Ishikawa (cell line): ENCODE data around the gene RNF175.

Experiments
- CEBPB ChIP-seq: IDR thresholded peaks from 2 replicates; pipeline ENCODE4 v1.6.1; 2012
- CREB1 ChIP-seq: IDR thresholded peaks from 2 replicates; pipeline ENCODE4 v1.6.1; 2012; ENCODE audit warnings: low read depth
- EGR1 ChIP-seq: IDR thresholded peaks from 2 replicates; pipeline ENCODE4 v1.6.1; 2012
- EP300 ChIP-seq: IDR thresholded peaks from 2 replicates; pipeline ENCODE4 v1.6.1; 2012; ENCODE audit warnings: borderline replicate concordance
- FOXM1 ChIP-seq: IDR thresholded peaks from 2 replicates; pipeline ENCODE4 v1.6.1; 2012; ENCODE audit warnings: low read depth, borderline replicate concordance
- RAD21 ChIP-seq: IDR thresholded peaks from 2 replicates; pipeline ENCODE4 v1.6.1; 2012; ENCODE audit warnings: low read depth
- TAF1 ChIP-seq: IDR thresholded peaks from 2 replicates; pipeline ENCODE4 v1.6.1; 2012; ENCODE audit warnings: low read depth, mild to moderate bottlenecking
- TCF12 ChIP-seq: IDR thresholded peaks from 2 replicates; pipeline ENCODE4 v1.6.1; 2012; ENCODE audit warnings: low read depth
- YY1 ChIP-seq: IDR thresholded peaks from 2 replicates; pipeline ENCODE4 v1.6.1; 2012; ENCODE audit warnings: low read depth
- ZBTB7A ChIP-seq: IDR thresholded peaks from 2 replicates; pipeline ENCODE4 v1.6.1; 2012; ENCODE audit warnings: low read depth
- TF ChIP-seq, protein P1 (sequence below): IDR thresholded peaks from 2 replicates; pipeline ENCODE4 v1.6.1; 2012
- TF ChIP-seq, protein P2 (sequence below): IDR thresholded peaks from 2 replicates; pipeline ENCODE4 v1.6.1; 2012; ENCODE audit warnings: low read depth, mild to moderate bottlenecking
- TF ChIP-seq, protein P3 (sequence below): IDR thresholded peaks from 2 replicates; pipeline ENCODE4 v1.6.1; 2012

DNA sequence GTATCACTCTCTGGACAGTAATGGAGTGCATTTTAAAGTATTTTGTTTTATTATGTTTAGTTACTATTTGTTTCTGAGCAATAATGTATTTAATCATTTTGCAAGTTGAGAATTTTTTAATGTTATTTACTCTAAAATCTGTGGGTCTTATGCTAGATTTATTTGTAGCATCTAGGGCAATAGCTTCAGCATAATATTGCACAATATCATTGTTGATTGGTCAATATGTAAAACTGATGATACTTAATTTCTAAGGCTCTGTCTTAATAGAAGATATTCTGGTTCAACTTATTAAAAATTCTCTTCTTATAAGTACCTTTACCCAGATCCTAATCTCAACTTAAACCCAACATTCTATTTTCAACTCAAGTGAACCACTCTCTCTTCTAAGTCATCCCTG, 17.6 kb upstream of the RNF175 start:
- TF ChIP-seq RAD21 (no peak), TCF12 (no peak), YY1 (no peak), CREB1 (no peak), ZBTB7A (no peak), EP300 (no peak), FOXM1 (no peak), CEBPB (peak; percentile 19; the same call in 1 of the 2 replicates), TAF1 (no peak), EGR1 (no peak)
- TF ChIP-seq, protein P1, sequence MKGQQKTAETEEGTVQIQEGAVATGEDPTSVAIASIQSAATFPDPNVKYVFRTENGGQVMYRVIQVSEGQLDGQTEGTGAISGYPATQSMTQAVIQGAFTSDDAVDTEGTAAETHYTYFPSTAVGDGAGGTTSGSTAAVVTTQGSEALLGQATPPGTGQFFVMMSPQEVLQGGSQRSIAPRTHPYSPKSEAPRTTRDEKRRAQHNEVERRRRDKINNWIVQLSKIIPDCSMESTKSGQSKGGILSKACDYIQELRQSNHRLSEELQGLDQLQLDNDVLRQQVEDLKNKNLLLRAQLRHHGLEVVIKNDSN, result no peak
- TF ChIP-seq, protein P2, sequence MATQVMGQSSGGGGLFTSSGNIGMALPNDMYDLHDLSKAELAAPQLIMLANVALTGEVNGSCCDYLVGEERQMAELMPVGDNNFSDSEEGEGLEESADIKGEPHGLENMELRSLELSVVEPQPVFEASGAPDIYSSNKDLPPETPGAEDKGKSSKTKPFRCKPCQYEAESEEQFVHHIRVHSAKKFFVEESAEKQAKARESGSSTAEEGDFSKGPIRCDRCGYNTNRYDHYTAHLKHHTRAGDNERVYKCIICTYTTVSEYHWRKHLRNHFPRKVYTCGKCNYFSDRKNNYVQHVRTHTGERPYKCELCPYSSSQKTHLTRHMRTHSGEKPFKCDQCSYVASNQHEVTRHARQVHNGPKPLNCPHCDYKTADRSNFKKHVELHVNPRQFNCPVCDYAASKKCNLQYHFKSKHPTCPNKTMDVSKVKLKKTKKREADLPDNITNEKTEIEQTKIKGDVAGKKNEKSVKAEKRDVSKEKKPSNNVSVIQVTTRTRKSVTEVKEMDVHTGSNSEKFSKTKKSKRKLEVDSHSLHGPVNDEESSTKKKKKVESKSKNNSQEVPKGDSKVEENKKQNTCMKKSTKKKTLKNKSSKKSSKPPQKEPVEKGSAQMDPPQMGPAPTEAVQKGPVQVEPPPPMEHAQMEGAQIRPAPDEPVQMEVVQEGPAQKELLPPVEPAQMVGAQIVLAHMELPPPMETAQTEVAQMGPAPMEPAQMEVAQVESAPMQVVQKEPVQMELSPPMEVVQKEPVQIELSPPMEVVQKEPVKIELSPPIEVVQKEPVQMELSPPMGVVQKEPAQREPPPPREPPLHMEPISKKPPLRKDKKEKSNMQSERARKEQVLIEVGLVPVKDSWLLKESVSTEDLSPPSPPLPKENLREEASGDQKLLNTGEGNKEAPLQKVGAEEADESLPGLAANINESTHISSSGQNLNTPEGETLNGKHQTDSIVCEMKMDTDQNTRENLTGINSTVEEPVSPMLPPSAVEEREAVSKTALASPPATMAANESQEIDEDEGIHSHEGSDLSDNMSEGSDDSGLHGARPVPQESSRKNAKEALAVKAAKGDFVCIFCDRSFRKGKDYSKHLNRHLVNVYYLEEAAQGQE, result no peak
- TF ChIP-seq, protein P3, sequence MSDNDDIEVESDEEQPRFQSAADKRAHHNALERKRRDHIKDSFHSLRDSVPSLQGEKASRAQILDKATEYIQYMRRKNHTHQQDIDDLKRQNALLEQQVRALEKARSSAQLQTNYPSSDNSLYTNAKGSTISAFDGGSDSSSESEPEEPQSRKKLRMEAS, result no peak
